Globus pallidus (tissue), 1 donor: Measurements from ENCODE around the gene HTR3E.
A peak's percentile ranks its signal among the peaks of the same experiment; 100 is the strongest.

Source experiments
- DNase-seq: peaks from one replicate; pipeline ENCODE4 v3.0.0-alpha.2; 2015; ENCODE audit warnings: low spot score

Gene HTR3E

DNA sequence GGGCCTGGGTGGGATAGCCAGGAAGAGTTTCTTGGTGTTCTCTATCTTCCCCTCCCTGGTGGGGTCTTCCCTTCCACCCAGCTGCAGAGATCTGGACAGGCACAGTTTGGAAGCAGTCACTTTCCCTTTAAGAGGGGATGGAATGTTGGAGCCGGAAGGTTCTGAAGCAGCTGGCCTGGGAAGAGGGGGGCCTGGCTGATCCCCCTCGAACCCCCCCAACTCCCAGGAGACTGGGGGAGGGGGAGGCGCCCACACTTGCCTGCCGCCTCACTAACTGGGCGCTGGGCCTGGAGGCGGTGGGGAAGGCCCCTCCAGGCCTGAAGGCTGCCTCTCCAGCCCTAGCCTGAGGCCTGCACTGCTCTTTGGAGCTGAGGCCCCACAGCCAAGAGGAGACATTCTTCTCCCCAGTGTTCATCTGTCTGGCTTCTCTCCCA, 59.7 kb downstream of the HTR3E start:
- peak; percentile 69 for DNase-seq
